ENCODE measurements around the gene BCL6. TPM values are rescaled to one million over a fixed set of nuclear protein-coding genes. Genes with fewer than 3 reads are reported as not detected.

The BCL6 gene
- total RNA-seq, 4 donors from 2014 or later = 223 to 363 (median 292) TPM

GRCh38 chr3:187759601-187760000 is 14.3 kb upstream of the BCL6 start:
- in situ Hi-C loops (cut with MboI; ENCODE audit: low sequenced_read_pairs in 4 of 4) = no loop called here
- H3K4me1 ChIP-seq = peaks cover 3 to 5% of the 10 kb centered on the region in 2 donors
- no peaks in the 10 kb centered on the region for H3K9me3 ChIP-seq
- TF ChIP-seq, protein P1, sequence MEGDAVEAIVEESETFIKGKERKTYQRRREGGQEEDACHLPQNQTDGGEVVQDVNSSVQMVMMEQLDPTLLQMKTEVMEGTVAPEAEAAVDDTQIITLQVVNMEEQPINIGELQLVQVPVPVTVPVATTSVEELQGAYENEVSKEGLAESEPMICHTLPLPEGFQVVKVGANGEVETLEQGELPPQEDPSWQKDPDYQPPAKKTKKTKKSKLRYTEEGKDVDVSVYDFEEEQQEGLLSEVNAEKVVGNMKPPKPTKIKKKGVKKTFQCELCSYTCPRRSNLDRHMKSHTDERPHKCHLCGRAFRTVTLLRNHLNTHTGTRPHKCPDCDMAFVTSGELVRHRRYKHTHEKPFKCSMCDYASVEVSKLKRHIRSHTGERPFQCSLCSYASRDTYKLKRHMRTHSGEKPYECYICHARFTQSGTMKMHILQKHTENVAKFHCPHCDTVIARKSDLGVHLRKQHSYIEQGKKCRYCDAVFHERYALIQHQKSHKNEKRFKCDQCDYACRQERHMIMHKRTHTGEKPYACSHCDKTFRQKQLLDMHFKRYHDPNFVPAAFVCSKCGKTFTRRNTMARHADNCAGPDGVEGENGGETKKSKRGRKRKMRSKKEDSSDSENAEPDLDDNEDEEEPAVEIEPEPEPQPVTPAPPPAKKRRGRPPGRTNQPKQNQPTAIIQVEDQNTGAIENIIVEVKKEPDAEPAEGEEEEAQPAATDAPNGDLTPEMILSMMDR (IDR thresholded peaks at IDR 0.05 in 4 of 5, conservative IDR thresholded peaks at IDR 0.05 in 1 of 5) = no peak
- TF ChIP-seq POLR2A (IDR thresholded peaks at IDR 0.05) = no peak
- H3K27ac ChIP-seq = no peak overlapping the region
- no peak overlapping the region for H3K4me3 ChIP-seq
- intact Hi-C loops (cut with DNase I; ENCODE audit: low total_unique reads) = no loop called here
- H3K27me3 ChIP-seq = no peaks in the 10 kb centered on the region
- no peak for ATAC-seq
- no peak for DNase-seq
- no peaks in the 10 kb centered on the region for H3K36me3 ChIP-seq

DNA sequence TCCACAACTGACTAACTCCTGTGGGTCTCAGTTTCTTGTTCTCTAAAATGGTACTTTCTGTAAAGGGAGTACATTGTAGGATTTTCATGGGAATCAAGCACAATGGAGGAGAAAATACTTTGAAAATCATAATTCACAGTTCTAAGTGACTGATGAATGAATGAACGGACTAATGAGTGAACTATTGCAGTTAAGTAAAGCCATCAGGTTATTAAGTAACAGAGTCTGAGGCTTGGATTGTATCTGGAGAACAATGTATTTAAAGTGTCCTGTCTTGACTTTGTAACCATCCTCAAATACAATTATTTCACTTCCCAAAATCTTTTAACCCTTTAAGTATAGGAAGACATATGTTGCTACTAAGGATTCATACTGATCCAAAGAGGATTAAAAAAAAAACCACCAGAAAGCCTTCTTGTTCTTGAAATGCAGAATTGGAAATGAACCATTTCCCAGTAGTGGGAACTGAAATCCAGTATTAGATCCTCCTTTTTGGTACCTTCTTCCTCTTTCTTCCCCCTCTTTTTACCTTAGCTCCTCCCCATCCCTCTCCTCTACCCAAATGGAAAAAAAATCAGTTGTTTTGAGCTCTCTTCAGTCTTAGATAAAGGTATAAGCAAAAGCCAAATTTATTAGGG is 13.2 kb upstream of the BCL6 start:
- Histone ChIP-seq H3K9me3 (no peaks in the 10 kb centered on the region), H3K27me3 (no peaks in the 10 kb centered on the region), H3K4me1 (no peaks in the 10 kb centered on the region), H3K4me3 (no peak overlapping the region), H3K27ac (no peak overlapping the region), H3K36me3 (no peaks in the 10 kb centered on the region)
- TF ChIP-seq, protein P1 (IDR thresholded peaks at IDR 0.05 in 4 of 5, conservative IDR thresholded peaks at IDR 0.05 in 1 of 5) = no peak
- no peak for TF ChIP-seq POLR2A (IDR thresholded peaks at IDR 0.05)
- ATAC-seq (no peak), DNase-seq (no peak)
- in situ Hi-C loops (cut with MboI; ENCODE audit: low sequenced_read_pairs in 4 of 4) (no loop called here), intact Hi-C loops (cut with DNase I; ENCODE audit: low total_unique reads) (no loop called here)

DNA sequence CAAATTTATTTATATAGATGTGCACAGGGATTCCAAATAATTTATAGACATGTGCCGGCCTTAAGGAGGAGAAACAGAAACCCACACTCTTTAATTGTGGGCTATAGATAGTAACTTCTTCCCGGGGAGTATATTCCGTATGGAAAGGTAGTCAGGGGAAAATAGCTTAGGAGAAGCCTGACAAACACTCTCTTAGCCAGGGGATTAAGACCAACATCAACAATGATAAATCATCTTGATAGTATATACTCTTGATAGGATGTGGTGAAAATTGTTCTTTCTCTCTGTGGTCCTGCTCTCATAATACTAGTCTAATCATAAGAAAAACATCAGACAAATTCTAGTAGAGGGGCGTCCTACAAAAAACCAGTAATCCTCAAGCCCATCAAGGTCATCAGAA is 8.2 kb upstream of the BCL6 start:
- H3K4me3 ChIP-seq = no peak overlapping the region
- H3K27me3 ChIP-seq = no peaks in the 10 kb centered on the region
- ATAC-seq (no peak), DNase-seq (no peak)
- TF ChIP-seq, protein P1 (IDR thresholded peaks at IDR 0.05 in 4 of 5, conservative IDR thresholded peaks at IDR 0.05 in 1 of 5) = no peak
- no peak for TF ChIP-seq POLR2A (IDR thresholded peaks at IDR 0.05)
- no peaks in the 10 kb centered on the region for H3K9me3 ChIP-seq
- intact Hi-C loops (cut with DNase I; ENCODE audit: low total_unique reads) (no loop called here), in situ Hi-C loops (cut with MboI; ENCODE audit: low sequenced_read_pairs in 4 of 4) (no loop called here)
- peaks cover 19 to 20% of the 10 kb centered on the region in 2 donors for H3K4me1 ChIP-seq
- H3K36me3 ChIP-seq = no peaks in the 10 kb centered on the region
- no peak overlapping the region for H3K27ac ChIP-seq

DNA sequence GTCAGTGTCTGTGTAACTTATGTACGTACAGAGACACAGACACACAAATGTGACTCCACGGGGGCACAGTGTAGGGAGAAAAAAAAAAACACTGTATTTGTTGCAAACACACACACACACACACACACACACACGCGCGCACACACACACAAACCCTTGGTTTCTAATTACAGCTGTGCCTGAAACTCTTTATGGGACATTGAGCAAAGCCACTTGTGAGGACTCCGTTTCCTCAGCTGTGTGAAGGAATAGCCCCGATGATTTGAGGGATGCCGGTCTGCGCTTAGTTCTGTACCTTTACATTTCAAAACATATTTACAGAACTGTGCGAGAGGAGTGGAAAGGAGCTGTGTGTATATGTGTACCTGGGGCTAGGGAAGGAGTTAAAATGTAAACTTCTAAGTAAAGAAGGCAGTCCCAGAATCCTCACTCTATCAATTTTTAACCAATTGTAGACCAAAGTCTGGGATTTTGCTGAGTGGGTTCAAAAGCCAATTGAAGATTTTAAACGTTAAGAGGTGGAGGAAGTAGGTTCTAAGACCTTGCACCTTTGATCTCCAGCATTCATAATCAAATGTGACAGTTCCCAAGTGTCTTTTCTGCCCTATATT is 5.3 kb upstream of the BCL6 start:
- peaks cover 31 to 32% of the 10 kb centered on the region in 2 donors for H3K4me1 ChIP-seq
- DNase-seq = peak; percentile 45 to 86
- intact Hi-C loops (cut with DNase I; ENCODE audit: low total_unique reads) (no loop called here), in situ Hi-C loops (cut with MboI; ENCODE audit: low sequenced_read_pairs in 4 of 4) (no loop called here)
- no peaks in the 10 kb centered on the region for H3K27me3 ChIP-seq
- H3K36me3 ChIP-seq = no peaks in the 10 kb centered on the region
- peak overlapping the region; percentile 95 to 100 (median 98) for H3K27ac ChIP-seq
- peak; percentile 59 to 63 for ATAC-seq
- H3K9me3 ChIP-seq = no peaks in the 10 kb centered on the region
- TF ChIP-seq, protein P1 (IDR thresholded peaks at IDR 0.05 in 4 of 5, conservative IDR thresholded peaks at IDR 0.05 in 1 of 5) = peak in 2 of 5 experiments; percentile 3 to 17
- peak in 1 of 2 donors; percentile 48 for TF ChIP-seq POLR2A (IDR thresholded peaks at IDR 0.05)
- peak overlapping the region; percentile 40 to 94 (median 56) for H3K4me3 ChIP-seq
